DMS53 treated with DMSO at 0.1 percent for 48 hours (cell line): Measurements from ENCODE around the gene KANK4.

Source experiments
- DNase-seq: peaks from one replicate; lab custom pipeline; 2025; ENCODE audit not compliant: unreplicated experiment; lab: John Stamatoyannopoulos, UW

KANK4 gene

GRCh38 chr1:62337706-62338631 lies 18.7 kb upstream of the KANK4 start:
- no peak for DNase-seq

DNA sequence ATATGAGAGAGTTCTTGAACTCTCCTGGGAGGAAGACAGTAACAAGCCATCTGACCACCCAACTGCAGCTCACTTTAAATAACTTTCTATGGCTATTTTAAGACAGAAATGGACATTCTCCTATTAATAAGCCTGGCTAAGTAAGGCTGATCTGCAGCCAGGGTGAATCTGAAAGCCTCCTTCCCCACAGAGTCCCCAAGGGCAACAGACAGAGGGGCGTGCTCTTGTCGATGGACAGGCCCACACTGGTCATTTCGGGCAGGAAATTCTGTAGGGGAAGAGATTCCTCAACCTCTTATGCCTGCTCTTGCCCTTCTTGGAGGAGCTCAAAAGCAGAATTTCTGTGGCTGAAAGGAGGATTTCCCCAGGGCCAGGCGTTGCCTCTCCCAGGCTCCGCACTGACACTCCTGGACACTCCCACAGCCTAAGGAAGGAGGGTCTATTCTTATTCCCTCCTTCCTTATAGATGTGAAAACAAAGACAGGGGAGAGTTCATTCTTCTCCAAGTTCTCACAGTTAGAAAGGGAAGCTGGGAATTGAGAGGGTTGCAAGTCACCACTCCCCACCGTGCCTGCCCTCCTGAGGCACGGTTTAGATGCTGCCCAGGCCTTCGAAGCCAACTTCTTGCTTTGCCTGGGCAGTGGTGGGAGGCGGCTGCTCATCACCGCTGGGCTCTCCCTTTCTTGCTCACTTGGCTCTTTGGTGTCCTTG lies 17.9 kb upstream of the KANK4 start:
- no peak for DNase-seq

DNA sequence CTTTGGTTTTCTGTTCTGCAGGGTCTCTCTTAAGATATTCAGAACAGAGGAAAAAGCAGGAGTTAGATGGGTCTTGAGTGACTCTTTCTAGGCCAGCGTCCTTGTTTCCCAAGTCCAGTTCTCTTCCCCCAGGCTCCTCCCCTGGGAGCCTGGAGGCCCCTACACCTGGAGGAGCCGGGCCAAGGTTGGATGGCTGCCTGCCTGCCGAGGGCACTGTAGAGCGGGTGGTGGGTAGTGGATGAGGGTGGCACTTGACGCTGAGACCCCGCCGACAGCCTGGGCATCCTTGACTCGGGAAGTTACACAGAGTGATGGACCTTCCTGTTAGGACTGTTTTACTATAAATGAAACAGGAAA lies 17.4 kb upstream of the KANK4 start:
- DNase-seq: no peak

- no peak for DNase-seq
These were observed 16.4 kb upstream of the KANK4 start for GRCh38 chr1:62335656-62336055.

DNA sequence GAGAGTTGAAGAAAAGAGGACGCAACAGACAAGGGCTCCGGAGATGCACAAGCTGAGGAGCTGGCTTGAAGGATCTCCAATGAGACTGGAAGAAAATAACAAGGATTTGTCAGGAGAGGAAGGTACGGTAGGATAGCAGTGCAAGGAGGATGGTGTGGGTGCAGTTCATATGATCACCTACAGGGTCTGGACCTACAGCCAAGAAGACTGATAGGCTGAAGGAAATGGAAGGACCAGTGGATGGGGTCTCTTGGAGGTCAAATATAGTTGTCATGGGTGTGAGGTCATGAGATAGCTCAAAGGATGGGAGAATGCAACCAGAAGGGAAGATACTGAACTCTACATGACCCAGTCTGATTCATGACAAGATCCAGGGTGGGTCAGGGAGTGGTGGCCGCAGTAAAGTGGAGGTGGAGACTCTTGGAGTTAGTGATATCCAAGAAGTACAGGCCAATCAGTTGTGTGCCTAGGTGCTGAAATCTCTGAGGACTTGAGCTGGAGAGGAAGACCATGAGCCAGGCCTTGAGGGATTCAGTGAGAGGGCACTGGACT lies 15.3 kb upstream of the KANK4 start:
- no peak for DNase-seq

DNA sequence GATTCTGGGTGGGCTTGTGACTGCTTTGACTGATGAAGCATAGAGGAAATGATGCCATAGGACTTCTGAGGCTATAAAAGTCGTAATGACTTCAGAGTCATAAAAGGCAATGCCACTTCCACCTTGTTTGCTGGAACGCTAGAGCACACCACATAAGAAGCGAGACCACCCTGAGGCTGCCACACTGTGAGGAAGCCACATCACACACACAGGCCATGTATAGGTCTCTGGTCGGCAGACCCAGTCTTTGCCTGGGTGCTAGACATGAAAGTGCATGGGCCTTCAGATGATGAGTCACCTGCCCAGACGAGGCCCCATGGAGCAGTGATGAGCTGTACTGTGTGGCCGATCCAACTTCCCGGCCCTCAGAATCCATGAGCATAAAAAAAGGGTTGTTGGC lies 14.2 kb upstream of the KANK4 start:
- no peak for DNase-seq

- DNase-seq: no peak
These were observed 8.3 kb upstream of the KANK4 start for GRCh38 chr1:62327360-62328055.

- DNase-seq: no peak
These were observed 6.4 kb upstream of the KANK4 start for GRCh38 chr1:62325681-62326080.

DNA sequence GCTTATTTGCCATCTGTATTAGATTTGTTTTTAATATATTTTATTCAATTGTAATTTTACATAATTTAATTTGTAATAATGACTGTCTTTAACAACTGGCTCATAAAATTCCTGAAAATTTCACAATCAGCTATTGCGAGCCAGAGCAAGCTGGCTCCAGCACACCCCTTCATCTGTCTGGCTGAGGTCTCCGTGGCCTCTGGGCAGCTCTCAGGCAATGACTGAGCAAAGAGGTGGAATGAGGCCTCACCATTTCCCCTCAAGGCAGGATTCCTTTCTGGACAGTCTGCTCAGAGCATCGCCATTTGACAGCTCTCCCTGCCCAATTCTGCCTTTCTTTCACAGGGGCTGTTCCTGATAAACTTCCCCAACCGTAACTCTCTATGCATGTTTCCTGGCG lies 5.8 kb upstream of the KANK4 start:
- DNase-seq: no peak

DNA sequence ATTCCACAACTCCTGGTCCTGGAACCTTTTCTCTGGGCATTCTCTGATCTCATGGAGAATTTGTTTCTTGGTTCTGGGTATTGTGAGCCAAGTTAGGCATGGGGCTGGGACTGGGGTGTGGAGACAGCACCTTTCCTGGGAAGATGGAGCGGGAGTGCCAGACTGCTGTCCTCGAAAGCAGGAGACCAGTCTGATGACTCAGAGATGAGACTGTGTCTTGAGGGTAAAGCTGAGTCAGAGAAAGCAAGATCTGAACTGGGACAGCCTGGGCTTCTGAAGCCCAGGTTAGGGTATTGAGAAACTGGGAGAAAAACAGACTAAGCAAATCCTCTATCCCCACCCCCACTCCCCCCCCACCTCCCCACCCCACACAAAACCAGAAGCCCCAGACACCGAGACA lies 2.2 kb upstream of the KANK4 start:
- DNase-seq: no peak

DNA sequence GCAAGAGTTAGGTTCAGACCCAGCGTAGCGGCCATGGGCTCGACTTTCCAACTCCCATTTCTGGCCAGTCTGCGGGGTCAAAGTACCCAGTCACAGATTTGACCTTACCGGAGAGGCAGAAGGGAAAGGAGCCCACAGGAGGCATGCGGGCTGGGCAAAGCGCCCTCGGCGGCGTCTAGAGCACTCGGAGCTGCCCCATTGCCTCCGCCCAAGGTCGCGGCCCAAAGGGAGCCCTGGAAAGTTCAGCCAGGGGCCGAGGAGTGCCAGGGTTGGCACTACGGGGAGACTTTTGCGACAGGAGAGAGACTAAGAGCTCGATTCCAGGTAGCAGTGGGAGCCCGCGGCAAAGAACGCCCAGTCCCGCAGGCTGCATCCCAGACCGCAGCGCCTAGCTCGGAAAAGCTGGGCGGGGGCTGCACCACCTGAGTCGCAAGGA lies 896 bp downstream of the KANK4 start:
- DNase-seq: no peak

DNA sequence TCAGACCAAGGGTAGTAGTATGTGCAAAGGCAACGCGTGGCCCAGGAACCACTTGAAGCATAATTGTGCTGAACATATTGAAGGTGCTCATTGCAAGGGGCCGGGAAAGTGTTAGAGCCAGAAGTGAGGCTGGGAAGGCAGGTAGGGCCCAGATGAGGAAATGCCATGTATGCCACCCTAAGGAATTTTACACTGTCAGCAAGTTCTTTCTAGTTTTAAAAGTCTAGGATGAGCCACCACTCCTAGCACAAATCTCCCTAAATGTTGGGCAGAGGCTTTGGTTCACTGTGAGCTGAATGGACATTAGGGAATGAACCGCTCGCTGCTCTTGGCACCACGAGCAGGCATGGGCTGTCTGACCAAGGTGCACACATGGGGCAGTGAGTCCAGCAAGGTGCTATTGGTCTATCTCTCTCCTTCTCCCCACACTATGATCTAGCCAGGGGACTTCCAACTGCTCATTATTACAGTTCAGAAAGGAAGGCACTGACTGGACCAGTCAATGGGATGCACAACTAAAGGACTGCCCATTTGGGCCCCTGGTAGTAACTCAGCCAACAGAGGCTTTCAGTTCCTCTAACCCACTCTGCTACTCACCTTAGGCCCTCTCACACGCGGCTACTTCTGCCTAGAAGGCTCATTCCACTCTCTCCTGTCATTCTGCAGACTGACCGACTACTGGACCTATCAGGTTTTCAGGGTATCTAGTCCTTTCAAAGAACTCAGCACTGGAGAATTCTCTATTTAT lies 2.0 kb downstream of the KANK4 start:
- no peak for DNase-seq

DNA sequence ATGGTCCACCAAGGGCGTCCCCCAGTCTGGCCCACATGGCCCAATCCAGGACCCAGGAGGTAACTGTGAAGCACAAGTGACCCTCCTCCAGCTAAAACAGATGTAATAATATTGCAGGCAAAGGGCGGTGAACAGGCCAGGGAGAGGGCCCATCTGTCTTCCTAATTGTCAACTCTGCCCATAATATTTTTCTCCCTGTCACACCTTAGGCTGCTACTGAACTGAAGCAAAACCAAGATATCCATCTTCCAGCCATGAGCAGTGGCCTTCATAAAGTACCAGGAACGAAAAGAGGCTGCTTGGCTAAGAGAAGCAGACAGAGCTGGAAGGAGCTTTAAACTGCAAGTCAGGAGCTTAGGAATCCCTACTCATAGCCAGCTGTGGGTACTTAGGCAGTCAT lies 3.1 kb downstream of the KANK4 start:
- no peak for DNase-seq

DNA sequence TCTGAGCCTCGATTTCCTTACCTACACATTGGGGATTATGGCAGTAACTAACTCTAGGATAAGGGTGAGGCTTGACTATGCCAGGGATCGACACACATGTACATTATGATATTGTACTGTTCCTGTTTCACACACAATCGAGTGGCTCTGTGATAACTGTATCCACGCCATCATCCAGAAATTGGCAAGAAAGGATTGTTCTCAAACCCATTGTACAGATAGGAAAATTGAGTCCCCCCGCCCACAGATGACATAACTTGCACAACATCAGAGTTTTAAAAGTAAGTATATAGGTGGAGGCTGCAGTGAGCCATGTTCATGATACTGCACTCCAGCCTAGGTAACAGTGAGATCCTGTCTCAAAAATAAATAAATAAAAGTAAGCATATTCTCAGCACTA lies 3.8 kb downstream of the KANK4 start:
- DNase-seq: no peak

- DNase-seq: no peak
These were observed 4.5 kb downstream of the KANK4 start for GRCh38 chr1:62314454-62315350.

DNA sequence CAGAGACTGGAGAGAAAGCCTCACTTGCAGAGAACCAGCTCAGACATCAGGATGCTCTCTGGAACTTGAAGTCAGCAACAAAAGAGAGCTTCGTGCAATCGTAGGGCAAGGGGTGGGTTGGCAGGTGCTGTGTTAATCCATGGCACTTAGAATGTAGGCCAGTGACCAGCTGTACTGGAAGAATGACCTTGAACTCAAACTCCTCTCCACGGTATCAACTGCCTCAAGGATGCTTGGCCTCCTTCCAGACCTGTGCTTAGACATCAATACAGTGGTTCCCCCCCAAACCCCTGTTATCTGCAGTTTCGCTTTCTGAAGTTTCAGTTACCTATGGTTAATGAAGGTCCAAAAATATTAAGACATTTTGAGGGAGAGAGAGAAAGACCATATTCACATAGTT lies 6.5 kb downstream of the KANK4 start:
- DNase-seq: no peak

- no peak for DNase-seq
These were observed 7.7 kb downstream of the KANK4 start for GRCh38 chr1:62311473-62311943.

DNA sequence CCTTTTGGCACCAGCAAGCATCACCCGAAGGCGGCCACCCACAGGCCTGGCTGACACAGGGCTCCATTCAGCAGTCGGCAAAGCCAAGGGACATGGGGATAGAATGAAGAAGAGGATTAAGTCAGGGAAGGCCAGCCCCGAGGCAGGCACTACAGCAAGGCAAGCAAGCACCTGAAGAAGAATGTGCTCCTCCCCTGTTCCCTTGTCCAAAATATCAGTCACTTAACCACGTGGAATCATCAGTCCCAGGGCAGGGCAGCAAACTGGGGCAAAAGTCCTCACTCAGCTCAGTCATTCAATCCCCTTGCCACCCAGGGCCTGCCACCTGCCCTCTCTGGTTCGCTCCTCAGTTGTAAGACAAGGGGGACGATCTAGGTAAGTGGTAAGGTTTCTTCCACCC lies 9.3 kb downstream of the KANK4 start:
- DNase-seq: no peak

DNA sequence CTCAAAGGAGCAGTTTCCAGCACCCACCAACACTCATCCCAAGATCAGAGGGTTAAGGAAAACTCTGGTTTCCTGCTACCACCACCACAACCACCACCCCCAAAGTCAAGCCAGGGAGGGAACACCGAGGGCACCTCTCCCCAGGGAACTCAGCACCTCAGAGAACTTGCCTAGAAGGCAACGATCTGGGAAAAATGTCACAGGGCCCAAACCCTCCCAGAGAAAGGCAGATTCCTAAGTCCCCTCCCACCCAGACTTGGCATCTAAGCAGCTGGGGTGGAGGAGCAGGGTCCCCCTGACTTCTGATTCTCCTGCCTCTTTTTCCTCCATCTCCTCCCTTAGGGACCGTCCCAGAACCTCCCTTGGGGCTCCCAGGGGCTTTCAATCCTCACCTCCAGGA lies 10.6 kb downstream of the KANK4 start:
- no peak for DNase-seq
